HFF-Myc (cell line): Measurements from ENCODE around the gene ZNF605.
"Not testable (repeated sequence)": the region's sequence is repeated elsewhere in the genome, so short reads cannot be mapped to it uniquely, and the experiment has no call there.

Experiments used
- DNase-seq: peaks from one replicate; pipeline ENCODE4 v3.0.0-alpha.2; 2011; ENCODE audit warnings: low read depth; ENCODE audit errors: extremely low read depth
- H3K4me3 ChIP-seq: replicated peaks from 2 replicates; pipeline ENCODE4 v1.5.1; 2011; ENCODE audit warnings: low read depth, mild to moderate bottlenecking, control low read depth, low read length
- CTCF ChIP-seq: IDR thresholded peaks from 2 replicates; pipeline ENCODE4 v1.5.1; 2012; ENCODE audit warnings: mild to moderate bottlenecking, low read depth, low read length, control low read depth; ENCODE audit errors: missing control alignments

Gene ZNF605

GRCh38 chr12:132948146-132949066 is 7.7 kb downstream of the ZNF605 start:
- H3K4me3 ChIP-seq, result no peak overlapping the region
- TF ChIP-seq CTCF, result no peak
- no peak for DNase-seq

DNA sequence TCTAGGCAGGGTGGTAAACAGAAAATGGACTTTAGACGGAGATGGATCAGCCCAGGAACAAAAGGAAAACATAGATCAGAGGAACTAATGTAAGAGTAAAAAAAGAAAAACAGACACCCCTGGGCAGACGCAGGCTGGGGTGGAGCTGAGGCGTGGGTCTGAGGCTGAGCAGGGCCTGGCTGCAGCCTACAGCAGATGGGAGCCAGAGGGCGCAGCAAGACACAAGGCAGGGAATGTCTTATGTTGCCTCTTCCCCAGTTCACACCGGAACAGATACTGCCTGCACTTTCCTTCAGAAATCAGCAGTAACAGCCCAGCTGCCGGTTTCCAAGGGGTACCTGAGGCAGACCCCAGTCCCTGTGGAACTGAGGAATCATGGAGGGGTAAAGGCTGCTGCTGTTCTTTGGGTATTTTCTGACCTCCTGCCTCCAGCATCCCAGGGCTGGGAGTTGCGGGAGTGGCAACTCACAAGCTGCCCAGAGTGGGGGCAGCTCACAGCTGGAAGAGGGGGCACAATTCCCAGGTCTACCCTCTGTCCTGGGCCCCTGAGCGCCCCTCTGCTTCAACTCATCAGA is 9.8 kb downstream of the ZNF605 start:
- no peak for DNase-seq
- no peak overlapping the region for H3K4me3 ChIP-seq
- TF ChIP-seq CTCF, result no peak

DNA sequence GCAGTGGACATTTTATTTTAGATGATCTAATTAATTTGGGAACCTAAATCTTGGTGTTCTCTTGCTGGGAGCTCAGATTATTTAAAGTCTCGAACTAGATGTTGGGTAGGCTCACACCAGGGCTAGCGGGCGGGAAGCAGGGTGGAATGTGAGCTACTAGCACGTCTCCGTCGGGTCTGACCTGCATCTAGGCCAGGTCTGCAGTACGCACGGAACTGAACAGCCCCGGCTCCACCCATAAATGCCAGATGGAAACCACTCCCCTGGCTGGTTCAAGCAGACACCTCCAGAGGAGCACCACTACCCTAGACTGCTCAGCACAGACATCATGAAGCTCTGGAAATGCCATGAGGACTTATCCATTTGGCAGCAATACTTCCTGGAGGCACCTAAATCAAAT is 10.3 kb downstream of the ZNF605 start:
- no peak overlapping the region for H3K4me3 ChIP-seq
- no peak for TF ChIP-seq CTCF
- DNase-seq, result no peak

DNA sequence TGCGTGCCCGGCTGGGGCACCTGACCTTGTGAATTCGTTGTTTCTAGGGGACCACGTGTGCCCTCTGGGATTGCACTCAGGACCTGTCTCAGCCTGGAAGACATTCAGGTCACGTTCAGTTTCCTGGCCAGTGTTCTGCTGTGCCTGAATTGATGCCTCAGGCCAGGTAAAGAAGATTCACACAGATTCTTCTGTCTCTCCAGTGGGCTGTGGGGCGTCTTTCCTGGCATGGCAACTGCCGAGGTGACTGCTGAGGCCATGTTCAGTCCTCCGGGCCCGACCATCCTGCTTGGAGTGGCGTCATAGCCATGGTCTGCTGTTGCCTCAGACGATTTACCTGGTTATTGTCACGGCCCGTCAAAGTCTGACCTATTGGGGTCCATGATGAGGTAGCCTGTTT is 13.5 kb downstream of the ZNF605 start:
- no peak overlapping the region for H3K4me3 ChIP-seq
- no peak for TF ChIP-seq CTCF
- DNase-seq, result no peak

- no peak for DNase-seq
- H3K4me3 ChIP-seq, result no peak overlapping the region
- TF ChIP-seq CTCF, result no peak
Observed at GRCh38 chr12:132941336-132941954, 14.7 kb downstream of the ZNF605 start.

DNA sequence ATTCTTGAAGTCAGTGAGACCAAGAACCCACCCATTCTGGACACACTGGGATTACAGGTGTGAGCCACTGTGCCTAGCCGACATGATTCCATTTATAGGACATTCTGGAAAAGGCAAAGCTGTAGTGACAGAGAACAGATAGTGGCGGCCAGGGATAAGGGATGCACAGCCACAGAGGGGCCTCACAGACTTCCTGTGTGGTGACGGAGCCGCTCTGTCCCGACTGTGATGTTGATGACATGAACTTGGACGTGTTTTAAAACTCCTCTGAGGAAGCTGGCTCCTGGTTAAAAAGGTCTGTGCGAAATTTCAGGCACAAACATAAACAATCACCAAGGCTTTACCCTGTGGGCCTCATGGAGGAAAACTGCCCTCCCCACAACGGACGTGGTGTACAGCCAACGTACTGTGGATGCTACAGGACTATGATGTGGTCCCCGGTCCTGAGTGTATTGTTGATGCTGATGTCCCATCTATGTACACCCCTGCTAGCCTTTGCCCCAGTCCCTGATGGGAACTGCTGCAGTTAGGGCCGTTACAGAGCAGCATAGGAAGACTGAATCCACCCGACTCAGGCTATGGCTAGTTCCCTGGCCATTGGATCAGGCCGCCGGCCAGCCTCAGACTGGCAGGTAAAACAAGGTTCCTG is 15.9 kb downstream of the ZNF605 start:
- DNase-seq, result no peak
- H3K4me3 ChIP-seq, result no peak overlapping the region
- no peak for TF ChIP-seq CTCF

DNA sequence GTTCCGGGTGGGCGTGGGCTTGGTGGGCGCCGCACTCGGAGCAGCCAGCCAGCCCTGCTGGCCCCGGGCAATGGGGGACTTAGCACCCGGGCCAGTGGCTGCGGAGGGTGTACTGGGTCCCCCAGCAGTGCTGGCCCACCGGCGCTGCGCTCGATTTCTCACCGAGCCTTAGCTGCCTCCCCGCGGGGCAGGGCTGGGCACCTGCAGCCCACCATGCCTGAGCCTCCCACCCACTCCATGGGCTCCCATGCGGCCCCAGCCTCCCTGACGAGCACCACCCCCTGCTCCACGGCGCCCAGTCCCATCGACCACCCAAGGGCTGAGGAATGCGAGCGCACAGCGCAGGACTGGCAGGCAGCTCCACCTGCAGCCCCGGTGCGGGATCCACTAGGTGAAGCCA is 17.3 kb downstream of the ZNF605 start:
- H3K4me3 ChIP-seq, DNase-seq: not testable (repeated sequence)
